Mesothelial cell of epicardium (in vitro differentiated cells): ENCODE measurements around the gene MTR. TPM values are rescaled to one million over a fixed set of nuclear protein-coding genes. Genes with fewer than 3 reads are reported as not detected.

Source experiments
- DNase-seq, 2 experiments: peaks; one replicate each; pipeline ENCODE4 v3.0.0; 2021; ENCODE audit warnings: low spot score in 2 of 2; ENCODE audit not compliant: unreplicated experiment in 2 of 2
- H3K27ac Mint-ChIP-seq: 2 replicates; pipeline ENCODE4 v1.8.0; 2021; ENCODE audit warnings: mixed read lengths
- H3K27me3 Mint-ChIP-seq: 2 replicates; pipeline ENCODE4 v1.8.0; 2021; ENCODE audit warnings: low read depth, mixed read lengths
- H3K36me3 Mint-ChIP-seq: 2 replicates; pipeline ENCODE4 v1.8.0; 2021; ENCODE audit warnings: mixed read lengths
- H3K4me1 Mint-ChIP-seq: 2 replicates; pipeline ENCODE4 v1.8.0; 2021; ENCODE audit warnings: mixed read lengths
- H3K4me3 Mint-ChIP-seq: 2 replicates; pipeline ENCODE4 v1.8.0; 2021; ENCODE audit warnings: mild to moderate bottlenecking, moderate library complexity, mixed read lengths
- H3K9me3 Mint-ChIP-seq: 2 replicates; pipeline ENCODE4 v1.8.0; 2021; ENCODE audit warnings: mixed read lengths
- total RNA-seq: library from RNA; stranded (reverse); gene quantifications from 3 replicates; pipeline ENCODE4 v1.2.1, GENCODE V29; 2021
- TF ChIP-seq, protein P1 (sequence below): fragments of 200-600 bp; sonication (generic); IDR thresholded peaks from one replicate; pipeline ENCODE4 v1.5.0; 2021; ENCODE audit warnings: antibody characterized with exemption; ENCODE audit not compliant: unreplicated experiment

The MTR gene
- total RNA-seq, 1 donor from 2014 or later, result 62.5 TPM

DNA sequence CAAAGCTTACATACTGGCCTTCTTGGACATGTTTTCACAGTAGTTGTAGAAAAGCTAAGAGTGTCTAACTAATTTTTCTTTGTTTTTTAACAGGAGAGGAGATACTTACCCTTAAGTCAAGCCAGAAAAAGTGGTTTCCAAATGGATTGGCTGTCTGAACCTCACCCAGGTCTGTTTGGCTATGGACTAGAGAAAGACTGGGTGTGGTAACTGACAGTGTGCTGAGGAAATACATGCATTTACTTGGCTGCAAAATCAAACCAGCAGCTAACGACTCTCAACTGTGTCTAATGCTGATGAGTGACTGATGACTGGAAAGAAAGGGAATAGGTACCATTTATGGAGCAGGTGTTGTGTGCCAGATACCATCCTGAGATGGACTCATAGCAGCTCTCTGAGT lies 91.1 kb downstream of the MTR start:
- TF ChIP-seq, protein P1, sequence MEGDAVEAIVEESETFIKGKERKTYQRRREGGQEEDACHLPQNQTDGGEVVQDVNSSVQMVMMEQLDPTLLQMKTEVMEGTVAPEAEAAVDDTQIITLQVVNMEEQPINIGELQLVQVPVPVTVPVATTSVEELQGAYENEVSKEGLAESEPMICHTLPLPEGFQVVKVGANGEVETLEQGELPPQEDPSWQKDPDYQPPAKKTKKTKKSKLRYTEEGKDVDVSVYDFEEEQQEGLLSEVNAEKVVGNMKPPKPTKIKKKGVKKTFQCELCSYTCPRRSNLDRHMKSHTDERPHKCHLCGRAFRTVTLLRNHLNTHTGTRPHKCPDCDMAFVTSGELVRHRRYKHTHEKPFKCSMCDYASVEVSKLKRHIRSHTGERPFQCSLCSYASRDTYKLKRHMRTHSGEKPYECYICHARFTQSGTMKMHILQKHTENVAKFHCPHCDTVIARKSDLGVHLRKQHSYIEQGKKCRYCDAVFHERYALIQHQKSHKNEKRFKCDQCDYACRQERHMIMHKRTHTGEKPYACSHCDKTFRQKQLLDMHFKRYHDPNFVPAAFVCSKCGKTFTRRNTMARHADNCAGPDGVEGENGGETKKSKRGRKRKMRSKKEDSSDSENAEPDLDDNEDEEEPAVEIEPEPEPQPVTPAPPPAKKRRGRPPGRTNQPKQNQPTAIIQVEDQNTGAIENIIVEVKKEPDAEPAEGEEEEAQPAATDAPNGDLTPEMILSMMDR, result no peak
- DNase-seq, result no peak
- H3K9me3 Mint-ChIP-seq, result no peaks in the 10 kb centered on the region
- H3K27ac Mint-ChIP-seq, result no peak overlapping the region
- H3K4me3 Mint-ChIP-seq, result no peak overlapping the region
- peaks cover 26% of the 10 kb centered on the region for H3K36me3 Mint-ChIP-seq
- H3K27me3 Mint-ChIP-seq, result no peaks in the 10 kb centered on the region
- H3K4me1 Mint-ChIP-seq, result peaks cover 32% of the 10 kb centered on the region

DNA sequence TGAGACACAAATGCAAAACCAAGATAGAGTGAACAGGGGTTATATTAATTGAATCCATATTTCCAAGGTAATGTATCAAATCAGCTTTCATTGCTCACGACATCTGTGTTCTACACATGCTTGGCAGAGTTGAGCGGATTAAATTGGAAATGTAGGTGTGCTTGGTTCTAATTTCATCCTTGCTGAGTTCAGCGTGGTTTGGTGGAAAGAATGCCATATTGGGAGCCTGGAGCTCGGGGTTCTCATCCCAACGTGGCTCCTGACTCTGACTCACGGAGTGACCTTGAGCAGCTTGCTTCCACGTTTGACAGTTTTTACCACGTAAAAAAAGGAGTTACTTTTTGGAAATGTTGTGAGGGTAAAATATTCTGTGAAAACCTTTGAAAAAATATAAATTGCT lies 92.0 kb downstream of the MTR start:
- Mint-ChIP-seq H3K27me3 (no peaks in the 10 kb centered on the region), H3K36me3 (peaks cover 30% of the 10 kb centered on the region), H3K4me1 (peaks cover 38% of the 10 kb centered on the region), H3K27ac (no peak overlapping the region), H3K4me3 (no peak overlapping the region), H3K9me3 (no peaks in the 10 kb centered on the region)
- TF ChIP-seq, protein P1, result no peak
- no peak for DNase-seq

DNA sequence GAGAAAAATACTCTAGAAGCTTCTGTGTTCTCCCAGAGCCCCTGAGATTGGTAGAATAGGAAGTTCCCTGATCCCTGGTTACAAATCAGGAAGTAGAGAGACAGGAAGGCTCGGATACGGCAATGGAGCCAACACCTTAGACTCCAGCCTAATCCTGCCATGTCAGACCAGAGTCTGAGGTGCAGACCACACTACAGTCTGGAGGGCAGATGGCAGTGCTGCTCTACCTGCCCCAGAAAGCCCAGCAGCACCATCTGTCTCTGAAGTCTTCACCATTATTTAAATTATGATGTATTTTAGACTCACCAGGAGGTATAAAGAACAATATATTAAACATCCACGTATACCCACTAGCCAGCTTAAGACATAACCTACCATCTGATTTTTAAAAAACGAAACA lies 93.0 kb downstream of the MTR start:
- no peak for DNase-seq
- Mint-ChIP-seq H3K36me3 (peaks cover 36% of the 10 kb centered on the region), H3K27ac (peak overlapping the region; percentile 76), H3K27me3 (no peaks in the 10 kb centered on the region), H3K9me3 (no peaks in the 10 kb centered on the region), H3K4me3 (no peak overlapping the region), H3K4me1 (peaks cover 43% of the 10 kb centered on the region)
- TF ChIP-seq, protein P1, result no peak

DNA sequence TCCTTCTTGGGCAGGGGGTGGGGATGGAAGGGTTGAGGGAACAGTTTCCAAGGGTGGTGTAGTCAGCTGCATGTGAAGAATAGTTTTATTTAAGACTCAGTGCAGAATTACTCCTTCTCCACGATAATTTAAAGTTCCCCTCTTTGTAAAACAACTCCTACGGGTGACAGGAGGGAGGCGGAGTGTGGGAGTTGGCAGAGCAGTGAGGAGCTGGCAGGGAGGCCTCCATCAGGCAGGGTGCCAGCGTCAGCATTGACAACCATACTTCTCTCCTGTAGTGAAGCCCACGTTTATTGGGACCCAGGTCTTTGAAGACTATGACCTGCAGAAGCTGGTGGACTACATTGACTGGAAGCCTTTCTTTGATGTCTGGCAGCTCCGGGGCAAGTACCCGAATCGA lies 93.8 kb downstream of the MTR start:
- TF ChIP-seq, protein P1, result no peak
- DNase-seq, result no peak
- H3K4me1 Mint-ChIP-seq, result peaks cover 48% of the 10 kb centered on the region
- no peaks in the 10 kb centered on the region for H3K27me3 Mint-ChIP-seq
- peak overlapping the region; percentile 76 for H3K27ac Mint-ChIP-seq
- peaks cover 38% of the 10 kb centered on the region for H3K36me3 Mint-ChIP-seq
- H3K4me3 Mint-ChIP-seq, result no peak overlapping the region
- H3K9me3 Mint-ChIP-seq, result no peaks in the 10 kb centered on the region

DNA sequence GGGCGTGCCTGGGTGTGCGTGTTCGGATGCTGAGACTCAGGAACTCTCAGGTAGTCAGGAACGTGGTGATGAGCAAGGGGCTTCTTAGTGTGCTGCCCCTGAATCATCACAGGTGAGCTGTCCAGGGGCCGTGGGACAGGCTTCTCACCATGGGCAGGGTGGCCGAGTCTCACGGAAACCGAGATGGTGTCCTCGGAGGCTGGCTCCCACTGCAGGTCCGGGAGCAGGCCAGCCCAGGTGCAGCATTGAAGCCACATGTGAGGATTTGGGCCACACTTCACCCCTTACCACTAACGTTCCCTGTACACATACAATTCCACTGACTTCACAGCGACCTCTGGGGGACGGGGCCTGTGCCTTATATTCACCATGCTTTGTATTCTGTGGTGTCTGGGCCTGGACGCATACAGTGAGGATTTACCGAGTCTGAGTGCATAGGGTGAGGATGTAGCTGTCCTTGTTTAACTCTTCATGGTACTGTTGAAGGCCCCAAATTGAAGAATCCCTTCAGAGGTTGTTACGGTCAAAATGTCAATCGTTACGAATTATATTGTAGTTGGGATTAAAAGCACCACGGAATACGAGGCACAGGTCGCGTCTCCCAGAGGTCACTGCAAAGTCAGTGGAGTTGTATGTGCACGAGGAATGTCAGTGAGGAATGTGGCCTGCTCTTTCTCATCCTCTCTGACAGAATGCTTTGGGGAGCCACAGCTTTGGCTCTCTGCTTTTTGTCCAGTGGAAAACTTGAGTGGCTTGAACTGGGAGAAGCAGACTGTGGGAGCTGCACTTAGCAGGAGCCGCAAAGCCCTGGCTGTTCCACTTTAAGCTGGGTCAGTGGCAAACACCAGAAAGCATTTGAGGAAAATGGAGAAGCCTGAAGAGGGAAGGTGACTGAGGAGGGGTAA lies 95.3 kb downstream of the MTR start:
- Mint-ChIP-seq H3K9me3 (no peaks in the 10 kb centered on the region), H3K27ac (peak overlapping the region; percentile 97), H3K4me3 (no peak overlapping the region), H3K27me3 (no peaks in the 10 kb centered on the region), H3K36me3 (peaks cover 43% of the 10 kb centered on the region), H3K4me1 (peaks cover 55% of the 10 kb centered on the region)
- peak in 1 of 2 experiments; percentile 49 for DNase-seq
- TF ChIP-seq, protein P1, result no peak
